ENCODE results near the gene ETFBKMT.

- TF ChIP-seq, protein P1, sequence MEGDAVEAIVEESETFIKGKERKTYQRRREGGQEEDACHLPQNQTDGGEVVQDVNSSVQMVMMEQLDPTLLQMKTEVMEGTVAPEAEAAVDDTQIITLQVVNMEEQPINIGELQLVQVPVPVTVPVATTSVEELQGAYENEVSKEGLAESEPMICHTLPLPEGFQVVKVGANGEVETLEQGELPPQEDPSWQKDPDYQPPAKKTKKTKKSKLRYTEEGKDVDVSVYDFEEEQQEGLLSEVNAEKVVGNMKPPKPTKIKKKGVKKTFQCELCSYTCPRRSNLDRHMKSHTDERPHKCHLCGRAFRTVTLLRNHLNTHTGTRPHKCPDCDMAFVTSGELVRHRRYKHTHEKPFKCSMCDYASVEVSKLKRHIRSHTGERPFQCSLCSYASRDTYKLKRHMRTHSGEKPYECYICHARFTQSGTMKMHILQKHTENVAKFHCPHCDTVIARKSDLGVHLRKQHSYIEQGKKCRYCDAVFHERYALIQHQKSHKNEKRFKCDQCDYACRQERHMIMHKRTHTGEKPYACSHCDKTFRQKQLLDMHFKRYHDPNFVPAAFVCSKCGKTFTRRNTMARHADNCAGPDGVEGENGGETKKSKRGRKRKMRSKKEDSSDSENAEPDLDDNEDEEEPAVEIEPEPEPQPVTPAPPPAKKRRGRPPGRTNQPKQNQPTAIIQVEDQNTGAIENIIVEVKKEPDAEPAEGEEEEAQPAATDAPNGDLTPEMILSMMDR (IDR thresholded peaks at IDR 0.05; ENCODE audit: borderline replicate concordance, extremely low read depth, low read length, poor library complexity, severe bottlenecking): no peak
- TF ChIP-seq EZH2 (IDR thresholded peaks at IDR 0.05; ENCODE audit: borderline replicate concordance, low read depth, low read length, severe bottlenecking): no peak
Observed at GRCh38 chr12:31705621-31706020, 46.1 kb downstream of the ETFBKMT start.

All from DND-41 (cell line).